ENCODE measurements around the gene TEKT5. TPM values are rescaled to one million over a fixed set of nuclear protein-coding genes. Genes with fewer than 3 reads are reported as not detected.

The TEKT5 gene
- total and polyA plus RNA-seq, 4 experiments from 2014 or later, result not detected

DNA sequence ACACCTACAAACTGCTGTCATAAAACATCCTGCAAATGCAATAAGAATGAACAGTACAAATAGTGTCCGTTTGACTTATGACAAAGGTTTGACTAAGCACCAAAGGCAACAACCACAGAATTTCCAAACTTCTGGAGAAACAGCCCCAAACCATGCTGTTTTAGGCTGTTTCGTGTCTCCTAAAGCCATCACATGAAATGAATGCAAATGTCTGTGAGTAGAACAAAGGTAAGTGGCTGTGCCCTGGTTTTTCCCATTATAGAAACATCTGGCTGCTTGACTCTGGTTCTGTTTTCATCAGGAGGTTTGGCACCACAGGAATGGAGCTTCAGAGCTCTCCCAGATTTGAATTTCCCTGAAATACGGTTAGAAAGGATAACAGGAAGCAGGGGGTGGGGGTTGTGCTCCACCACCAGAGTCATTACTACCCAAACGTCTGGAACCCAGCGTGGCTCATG is 109.7 kb downstream of the TEKT5 start:
- Mint-ChIP-seq H3K4me1 (peaks cover 0 to 2% (median 0%) of the 10 kb centered on the region in 4 donors), H3K9me3 (no peaks in the 10 kb centered on the region), H3K4me3 (no peak overlapping the region), H3K27me3 (peaks cover 40 to 46% of the 10 kb centered on the region in 2 donors), H3K36me3 (no peaks in the 10 kb centered on the region), H3K27ac (no peak overlapping the region)
- H3K36me3 ChIP-seq (ENCODE audit: insufficient read depth, low read length), result no peaks in the 10 kb centered on the region
- intact Hi-C loops (cut with micrococcal nuclease), result no loop called here
- H3K27me3 ChIP-seq (ENCODE audit: insufficient read depth, low read length), result no peaks in the 10 kb centered on the region
- ChIA-PET POLR2A (ENCODE audit: partially characterized antibody) (no interaction called here), CTCF (ENCODE audit: partially characterized antibody) (no interaction called here)
- no peaks in the 10 kb centered on the region for H3K9me3 ChIP-seq (ENCODE audit: control insufficient read depth in 1 of 2, low read length in 2 of 2)
- no peak overlapping the region for H3K27ac ChIP-seq (ENCODE audit: low read depth, low read length)
- DNase-seq, result no peak
- H3K4me3 ChIP-seq (ENCODE audit: low read length in 2 of 2), result no peak overlapping the region
- no peaks in the 10 kb centered on the region for H3K4me1 ChIP-seq (ENCODE audit: insufficient read depth, low read length)

DNA sequence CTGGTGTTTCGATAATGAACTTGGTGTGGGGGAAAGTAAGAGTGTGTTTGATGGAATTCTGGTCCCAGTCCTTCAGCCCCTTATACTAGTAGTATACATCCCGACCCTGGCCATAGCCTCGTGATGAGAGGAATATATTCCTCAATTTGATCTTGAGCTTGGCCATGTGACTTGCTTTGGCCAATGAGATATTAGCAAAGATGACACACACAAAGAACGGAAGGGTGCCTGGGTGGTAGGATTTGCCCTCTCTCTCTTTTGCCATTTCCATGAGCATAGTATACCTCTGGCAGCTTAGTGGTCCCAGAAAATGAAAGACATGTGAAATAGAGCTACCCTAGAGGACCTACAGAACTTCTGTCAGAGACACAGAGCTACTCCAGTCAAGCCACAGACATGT is 111.5 kb downstream of the TEKT5 start:
- POLR2A ChIA-PET (ENCODE audit: partially characterized antibody), result no interaction called here
- intact Hi-C loops (cut with micrococcal nuclease), result no loop called here
- peaks cover 44 to 47% of the 10 kb centered on the region in 2 donors for H3K27me3 Mint-ChIP-seq

DNA sequence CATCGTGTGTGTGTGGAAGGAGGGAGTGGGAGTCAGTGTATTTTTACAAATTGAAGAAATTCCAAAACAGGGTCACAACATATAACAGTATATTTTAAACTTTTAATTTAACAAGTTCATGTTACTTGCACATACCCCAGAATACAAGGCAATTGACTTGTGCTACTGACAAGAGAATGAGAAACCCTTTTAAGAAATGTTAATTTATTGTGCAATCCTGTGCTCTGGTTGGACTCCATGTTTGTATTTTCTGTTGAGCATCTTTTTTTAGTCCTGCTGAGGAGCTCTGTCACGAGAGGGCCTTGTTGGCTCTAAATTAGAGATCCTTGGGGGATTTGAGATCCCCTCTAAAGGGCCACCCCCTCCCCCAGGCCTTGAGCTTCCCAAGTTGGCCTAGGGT is 113.2 kb downstream of the TEKT5 start:
- ChIA-PET CTCF (ENCODE audit: partially characterized antibody) (no interaction called here), POLR2A (ENCODE audit: partially characterized antibody) (no interaction called here)
- Histone ChIP-seq H3K4me1 (ENCODE audit: insufficient read depth, low read length) (no peaks in the 10 kb centered on the region), H3K9me3 (ENCODE audit: control insufficient read depth in 1 of 2, low read length in 2 of 2) (no peaks in the 10 kb centered on the region), H3K27ac (ENCODE audit: low read depth, low read length) (no peak overlapping the region), H3K36me3 (ENCODE audit: insufficient read depth, low read length) (no peaks in the 10 kb centered on the region), H3K4me3 (ENCODE audit: low read length in 2 of 2) (no peak overlapping the region), H3K27me3 (ENCODE audit: insufficient read depth, low read length) (peaks cover 8% of the 10 kb centered on the region)
- Mint-ChIP-seq H3K27me3 (peaks cover 43 to 44% of the 10 kb centered on the region in 2 donors), H3K36me3 (no peaks in the 10 kb centered on the region), H3K27ac (no peak overlapping the region), H3K4me3 (no peak overlapping the region), H3K9me3 (peaks cover 0 to 2% (median 0%) of the 10 kb centered on the region in 8 donors), H3K4me1 (peaks cover 0 to 3% (median under 1%) of the 10 kb centered on the region in 4 donors)
- no peak for DNase-seq
- intact Hi-C loops (cut with micrococcal nuclease), result no loop called here

More for the DNA sequence above, 111.5 kb downstream of the TEKT5 start:
- Mint-ChIP-seq H3K4me1 (peaks cover 0 to 3% (median under 1%) of the 10 kb centered on the region in 4 donors), H3K27ac (no peak overlapping the region), H3K9me3 (no peaks in the 10 kb centered on the region), H3K36me3 (no peaks in the 10 kb centered on the region), H3K4me3 (no peak overlapping the region)
- H3K27ac ChIP-seq (ENCODE audit: low read depth, low read length), result no peak overlapping the region
- no peaks in the 10 kb centered on the region for H3K4me1 ChIP-seq (ENCODE audit: insufficient read depth, low read length)
- H3K4me3 ChIP-seq (ENCODE audit: low read length in 2 of 2), result no peak overlapping the region
- H3K9me3 ChIP-seq (ENCODE audit: control insufficient read depth in 1 of 2, low read length in 2 of 2), result no peaks in the 10 kb centered on the region
- no peak for DNase-seq
- peaks cover 8% of the 10 kb centered on the region for H3K27me3 ChIP-seq (ENCODE audit: insufficient read depth, low read length)
- H3K36me3 ChIP-seq (ENCODE audit: insufficient read depth, low read length), result no peaks in the 10 kb centered on the region
- CTCF ChIA-PET (ENCODE audit: partially characterized antibody), result no interaction called here

DNA sequence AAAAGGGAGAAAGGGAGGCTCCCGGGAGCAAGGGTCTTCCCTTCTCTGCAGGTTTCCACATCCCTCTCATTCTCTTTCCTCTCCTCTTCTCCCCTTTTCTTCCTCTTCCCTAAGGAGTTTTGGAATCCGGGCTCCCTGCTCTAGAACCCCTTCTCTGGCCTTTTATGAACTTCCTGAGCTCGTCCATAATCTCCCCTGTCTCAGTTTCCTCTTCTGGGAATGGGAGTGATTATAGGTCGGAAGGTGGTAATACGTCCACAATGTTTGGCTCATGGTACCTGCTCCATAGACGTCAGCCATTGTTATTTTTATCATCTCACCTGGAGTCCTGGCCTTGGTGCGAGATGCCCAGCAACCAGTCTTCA is 113.9 kb downstream of the TEKT5 start:
- Mint-ChIP-seq H3K36me3 (no peaks in the 10 kb centered on the region), H3K4me3 (peak overlapping the region in 1 of 8 donors; percentile 40), H3K4me1 (peaks cover 0 to 3% (median under 1%) of the 10 kb centered on the region in 4 donors), H3K27me3 (peaks cover 40 to 41% of the 10 kb centered on the region in 2 donors), H3K27ac (no peak overlapping the region), H3K9me3 (peaks cover 0 to 2% (median 0%) of the 10 kb centered on the region in 8 donors)
- no peaks in the 10 kb centered on the region for H3K9me3 ChIP-seq (ENCODE audit: control insufficient read depth in 1 of 2, low read length in 2 of 2)
- H3K27me3 ChIP-seq (ENCODE audit: insufficient read depth, low read length), result peaks cover 8% of the 10 kb centered on the region
- H3K4me3 ChIP-seq (ENCODE audit: low read length in 2 of 2), result no peak overlapping the region
- CTCF ChIA-PET (ENCODE audit: partially characterized antibody), result no interaction called here
- no peaks in the 10 kb centered on the region for H3K36me3 ChIP-seq (ENCODE audit: insufficient read depth, low read length)
- POLR2A ChIA-PET (ENCODE audit: partially characterized antibody), result no interaction called here
- DNase-seq, result no peak
- intact Hi-C loops (cut with micrococcal nuclease), result no loop called here
- no peaks in the 10 kb centered on the region for H3K4me1 ChIP-seq (ENCODE audit: insufficient read depth, low read length)
- H3K27ac ChIP-seq (ENCODE audit: low read depth, low read length), result no peak overlapping the region

DNA sequence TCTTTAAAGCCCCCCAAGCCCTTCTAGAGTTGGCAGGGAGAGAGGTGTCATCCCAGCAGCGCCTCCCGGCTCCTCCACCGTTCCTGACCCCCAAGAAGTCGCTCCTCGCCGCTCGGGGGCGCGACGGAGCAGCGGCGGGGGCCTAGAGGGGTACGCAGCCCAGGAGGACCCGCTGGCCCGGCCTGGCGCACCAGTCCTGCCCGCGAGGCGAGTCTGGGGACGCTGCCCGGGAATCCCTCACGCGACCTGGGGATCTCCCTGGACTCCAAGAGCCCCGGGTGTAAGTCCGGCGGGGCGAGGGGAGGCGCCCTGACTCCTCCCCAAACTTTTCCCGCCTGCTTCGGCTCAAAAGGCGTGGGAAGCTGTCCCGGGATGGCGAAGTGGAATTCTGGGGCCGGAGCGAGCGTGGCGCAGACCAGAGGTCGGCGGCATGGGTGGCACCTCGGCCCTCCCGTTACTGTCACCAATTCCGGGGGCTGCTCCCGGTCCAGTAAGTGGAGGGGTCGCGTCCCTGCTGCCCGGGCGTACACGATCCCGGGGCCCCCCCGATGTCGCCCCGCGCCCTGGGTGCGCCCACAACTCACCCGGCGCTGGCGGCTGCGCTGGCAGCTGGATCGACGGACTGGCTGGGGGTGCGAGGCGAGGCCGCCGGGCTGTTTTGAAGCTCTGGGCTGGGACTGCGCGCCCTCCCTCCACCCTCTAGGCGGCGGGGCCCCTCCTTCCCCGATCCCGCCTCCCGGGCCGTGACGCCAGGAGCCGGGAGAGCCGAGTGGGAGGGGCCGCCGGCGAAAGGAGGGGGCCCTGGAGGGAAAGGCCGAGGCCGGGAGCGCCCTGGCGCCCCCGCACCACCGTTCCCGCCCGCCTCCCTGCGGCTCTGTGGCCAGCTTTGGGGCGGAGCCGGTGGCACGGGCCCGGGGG is 114.5 kb downstream of the TEKT5 start, which contains the start of gene EMP2:
Gene EMP2 (minus strand): TSS at position 634 of the 918 bp plus-strand sequence. CDS start 32,981 bp downstream, outside the sequence.
- peak within 1 kb of the TSS in 1 of 8 donors; percentile 40 for H3K4me3 Mint-ChIP-seq
- Histone ChIP-seq H3K9me3 (ENCODE audit: control insufficient read depth in 1 of 2, low read length in 2 of 2) (no peaks in the 10 kb centered on the region), H3K27ac (ENCODE audit: low read depth, low read length) (no peak within 1 kb of the TSS), H3K36me3 (ENCODE audit: insufficient read depth, low read length) (no peaks in the 10 kb centered on the region), H3K27me3 (ENCODE audit: insufficient read depth, low read length) (peaks cover 8% of the 10 kb centered on the region), H3K4me3 (ENCODE audit: low read length in 2 of 2) (no peak within 1 kb of the TSS), H3K4me1 (ENCODE audit: insufficient read depth, low read length) (no peaks in the 10 kb centered on the region)
- no peak within 1 kb of the TSS for H3K27ac Mint-ChIP-seq
- peaks cover 0 to 2% (median 0%) of the 10 kb centered on the region in 8 donors for H3K9me3 Mint-ChIP-seq
- POLR2A ChIA-PET (ENCODE audit: partially characterized antibody), result no interaction called here
- CTCF ChIA-PET (ENCODE audit: partially characterized antibody), result no interaction called here
- intact Hi-C loops (cut with micrococcal nuclease), result no loop called here
- H3K27me3 Mint-ChIP-seq, result peaks cover 40 to 41% of the 10 kb centered on the region in 2 donors
- DNase-seq, result no peak
- no peaks in the 10 kb centered on the region for H3K36me3 Mint-ChIP-seq
- H3K4me1 Mint-ChIP-seq, result peaks cover 0 to 3% (median under 1%) of the 10 kb centered on the region in 4 donors

DNA sequence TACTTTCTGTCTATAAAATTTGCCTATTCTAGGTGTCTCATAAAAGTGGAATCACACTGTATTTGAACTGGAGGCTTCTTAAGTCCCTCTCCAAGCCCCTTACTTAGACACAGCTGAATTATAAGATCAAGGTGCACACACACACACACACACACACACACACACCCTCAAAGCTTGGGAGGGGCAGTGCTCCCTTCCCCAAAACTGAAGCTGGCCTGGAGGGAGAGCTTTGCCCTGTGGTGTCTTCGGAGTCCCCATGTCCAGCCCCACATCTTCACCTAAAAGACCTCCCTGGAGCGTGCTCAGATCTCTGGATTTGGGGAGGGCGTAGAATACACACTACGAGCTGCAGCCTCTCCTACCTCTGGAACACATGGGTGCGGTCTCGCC is 115.2 kb downstream of the TEKT5 start:
- Mint-ChIP-seq H3K27ac (no peak overlapping the region), H3K27me3 (peaks cover 36 to 39% of the 10 kb centered on the region in 2 donors), H3K4me3 (no peak overlapping the region), H3K9me3 (peaks cover 0 to 2% (median 0%) of the 10 kb centered on the region in 8 donors), H3K36me3 (no peaks in the 10 kb centered on the region), H3K4me1 (peaks cover 0 to 3% (median under 1%) of the 10 kb centered on the region in 4 donors)
- CTCF ChIA-PET (ENCODE audit: partially characterized antibody), result no interaction called here
- no peak for DNase-seq
- Histone ChIP-seq H3K4me3 (ENCODE audit: low read length in 2 of 2) (no peak overlapping the region), H3K27me3 (ENCODE audit: insufficient read depth, low read length) (peaks cover 8% of the 10 kb centered on the region), H3K9me3 (ENCODE audit: control insufficient read depth in 1 of 2, low read length in 2 of 2) (no peaks in the 10 kb centered on the region), H3K4me1 (ENCODE audit: insufficient read depth, low read length) (no peaks in the 10 kb centered on the region), H3K36me3 (ENCODE audit: insufficient read depth, low read length) (no peaks in the 10 kb centered on the region), H3K27ac (ENCODE audit: low read depth, low read length) (no peak overlapping the region)
- intact Hi-C loops (cut with micrococcal nuclease), result no loop called here
- POLR2A ChIA-PET (ENCODE audit: partially characterized antibody), result no interaction called here

DNA sequence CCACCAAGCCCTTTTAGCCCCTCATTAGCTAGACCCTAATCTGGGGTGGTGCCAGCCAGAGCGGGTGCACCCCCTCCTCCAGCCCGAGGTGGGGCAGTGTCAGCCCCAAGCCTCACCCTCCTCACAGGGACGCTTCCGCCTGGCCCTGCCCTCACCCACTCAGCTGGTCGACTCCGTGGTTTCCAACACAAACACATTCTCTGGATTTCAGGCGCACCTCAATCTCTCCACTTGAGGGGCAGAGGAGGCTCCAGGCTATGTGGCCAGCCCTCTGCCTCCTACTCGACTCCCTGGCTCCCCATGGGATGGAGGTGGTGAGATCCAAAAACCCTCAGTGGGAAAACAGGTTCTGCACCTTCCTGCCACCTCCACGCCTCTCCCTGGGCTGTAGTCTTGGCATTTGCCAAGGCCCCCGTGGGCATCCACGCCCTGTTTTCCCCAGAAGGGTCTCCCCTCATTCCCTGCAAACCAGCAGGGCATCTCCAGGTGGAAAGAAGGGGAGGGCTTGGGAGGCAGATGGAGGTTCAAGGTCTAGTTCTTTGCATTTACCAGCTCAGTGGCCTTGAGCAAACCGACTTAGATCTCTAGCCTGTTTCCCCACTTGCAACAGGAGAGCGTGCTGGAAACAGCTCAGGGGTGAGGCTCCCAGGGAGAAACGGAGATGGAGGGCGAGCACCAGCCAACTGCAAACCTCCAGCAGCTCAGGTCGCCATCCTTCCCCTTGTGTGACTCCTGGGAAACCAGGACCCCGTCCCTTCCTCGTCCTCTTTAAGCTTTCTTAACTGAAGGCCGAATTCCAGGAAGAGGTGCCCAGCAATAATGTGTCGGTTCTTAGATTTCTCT is 116.0 kb downstream of the TEKT5 start:
- ChIA-PET POLR2A (ENCODE audit: partially characterized antibody) (no interaction called here), CTCF (ENCODE audit: partially characterized antibody) (no interaction called here)
- Histone ChIP-seq H3K36me3 (ENCODE audit: insufficient read depth, low read length) (no peaks in the 10 kb centered on the region), H3K9me3 (ENCODE audit: control insufficient read depth in 1 of 2, low read length in 2 of 2) (no peaks in the 10 kb centered on the region), H3K4me1 (ENCODE audit: insufficient read depth, low read length) (no peaks in the 10 kb centered on the region), H3K4me3 (ENCODE audit: low read length in 2 of 2) (no peak overlapping the region), H3K27me3 (ENCODE audit: insufficient read depth, low read length) (peaks cover 8% of the 10 kb centered on the region), H3K27ac (ENCODE audit: low read depth, low read length) (no peak overlapping the region)
- peaks cover 0 to 2% (median 0%) of the 10 kb centered on the region in 8 donors for H3K9me3 Mint-ChIP-seq
- no peak for DNase-seq
- intact Hi-C loops (cut with micrococcal nuclease), result no loop called here
- no peaks in the 10 kb centered on the region for H3K36me3 Mint-ChIP-seq
- H3K4me3 Mint-ChIP-seq, result no peak overlapping the region
- H3K27ac Mint-ChIP-seq, result no peak overlapping the region
- H3K27me3 Mint-ChIP-seq, result peaks cover 35 to 38% of the 10 kb centered on the region in 2 donors
- H3K4me1 Mint-ChIP-seq, result peaks cover 0 to 3% (median under 1%) of the 10 kb centered on the region in 4 donors

All from CD4-positive, alpha-beta memory T cell (primary cell).